DND-41 (cell line): Measurements from ENCODE around the gene TYMP.

Experiments used
- ATAC-seq: fragments of 200-7000 bp; cut with Tn5 transposase; 3 replicates; pipeline ENCODE4 v1.9.1; 2021; ENCODE audit warnings: low read depth; ENCODE audit not compliant: insufficient read depth
- DNase-seq: peaks from one replicate; pipeline ENCODE4 v3.0.0-alpha.2; 2020
- H2AFZ ChIP-seq: 2 replicates; pipeline ENCODE4 v1.6.0; 2012; ENCODE audit warnings: low read depth, low read length
- H3K27ac ChIP-seq: 2 replicates; pipeline ENCODE4 v1.5.1; 2012; ENCODE audit warnings: low read length, inconsistent platforms
- H3K27me3 ChIP-seq: fragments of 200-600 bp; sonication (generic); 2 replicates; pipeline ENCODE4 v1.6.0; 2012; ENCODE audit warnings: low read length, mild to moderate bottlenecking, inconsistent platforms; ENCODE audit not compliant: insufficient read depth, poor library complexity
- H3K36me3 ChIP-seq: 2 replicates; pipeline ENCODE4 v1.5.1; 2012; ENCODE audit warnings: low read length, inconsistent platforms; ENCODE audit not compliant: insufficient read depth
- H3K4me1 ChIP-seq: 2 replicates; pipeline ENCODE4 v1.5.1; 2012; ENCODE audit warnings: mild to moderate bottlenecking, low read length; ENCODE audit not compliant: insufficient read depth
- H3K4me2 ChIP-seq: 2 replicates; pipeline ENCODE4 v1.6.0; 2012; ENCODE audit warnings: mild to moderate bottlenecking, moderate library complexity, low read length, inconsistent platforms; ENCODE audit not compliant: insufficient read depth
- H3K4me3 ChIP-seq, 2 experiments: fragments of 200-600 bp in 1 of 2; shearing (Covaris generic) in 1 of 2; 2 replicates each; pipeline ENCODE4 v1.5.1; 2012 to 2016; ENCODE audit warnings: inconsistent platforms in 2 of 2, low read length in 2 of 2, mild to moderate bottlenecking in 2 of 2, low read depth in 1 of 2, moderate library complexity in 1 of 2
- H3K79me2 ChIP-seq: 2 replicates; pipeline ENCODE4 v1.6.0; 2012; ENCODE audit warnings: low read length, inconsistent platforms; ENCODE audit not compliant: insufficient read depth
- H3K9ac ChIP-seq: 2 replicates; pipeline ENCODE4 v1.6.0; 2012; ENCODE audit warnings: low read depth, mild to moderate bottlenecking, inconsistent platforms, low read length, moderate library complexity
- H3K9me3 ChIP-seq: 2 replicates; pipeline ENCODE4 v1.5.1; 2012; ENCODE audit warnings: low read length, moderate library complexity, mild to moderate bottlenecking, inconsistent platforms; ENCODE audit not compliant: insufficient read depth, severe bottlenecking
- H4K20me1 ChIP-seq: 2 replicates; pipeline ENCODE4 v1.6.0; 2012; ENCODE audit warnings: low read length; ENCODE audit not compliant: insufficient read depth
- CTCF ChIP-seq: IDR thresholded peaks from 2 replicates; pipeline ENCODE4 v1.5.1; 2012; ENCODE audit warnings: borderline replicate concordance, low read length, moderate library complexity, mild to moderate bottlenecking; ENCODE audit not compliant: poor library complexity, severe bottlenecking; ENCODE audit errors: extremely low read depth
- EZH2 ChIP-seq: IDR thresholded peaks from 3 replicates; pipeline ENCODE4 v1.6.1; 2012; ENCODE audit warnings: borderline replicate concordance, low read depth, mild to moderate bottlenecking, moderate library complexity, low read length, inconsistent platforms; ENCODE audit not compliant: severe bottlenecking

The TYMP gene

GRCh38 chr22:50550395-50550794 is 20.6 kb upstream of the TYMP start:
- no peaks in the 10 kb centered on the region for H3K27me3 ChIP-seq
- H3K79me2 ChIP-seq = no peaks in the 10 kb centered on the region
- no peak overlapping the region for H2AFZ ChIP-seq
- H3K36me3 ChIP-seq = no peaks in the 10 kb centered on the region
- H3K9ac ChIP-seq = no peak overlapping the region
- TF ChIP-seq CTCF (no peak), EZH2 (no peak)
- no peaks in the 10 kb centered on the region for H4K20me1 ChIP-seq
- DNase-seq = no peak
- H3K9me3 ChIP-seq = no peaks in the 10 kb centered on the region
- H3K4me3 ChIP-seq = no peak overlapping the region
- no peak overlapping the region for H3K4me2 ChIP-seq
- peaks cover 8% of the 10 kb centered on the region for H3K4me1 ChIP-seq
- ATAC-seq = no peak
- H3K27ac ChIP-seq = no peak overlapping the region

- peaks cover 7% of the 10 kb centered on the region for H4K20me1 ChIP-seq
- no peak overlapping the region for H3K4me2 ChIP-seq
- peaks cover 10% of the 10 kb centered on the region for H3K27me3 ChIP-seq
- H3K9me3 ChIP-seq = no peaks in the 10 kb centered on the region
- H3K36me3 ChIP-seq = no peaks in the 10 kb centered on the region
- ATAC-seq (no peak), DNase-seq (no peak)
- H3K27ac ChIP-seq = no peak overlapping the region
- no peak overlapping the region for H3K4me3 ChIP-seq
- peaks cover 20% of the 10 kb centered on the region for H3K4me1 ChIP-seq
- H2AFZ ChIP-seq = no peak overlapping the region
- H3K79me2 ChIP-seq = no peaks in the 10 kb centered on the region
- TF ChIP-seq CTCF = no peak
- no peak for TF ChIP-seq EZH2
- H3K9ac ChIP-seq = no peak overlapping the region
These were observed 19.3 kb upstream of the TYMP start for GRCh38 chr22:50548921-50549790.

- no peak overlapping the region for H3K9ac ChIP-seq
- peaks cover 7% of the 10 kb centered on the region for H4K20me1 ChIP-seq
- no peak overlapping the region for H3K4me2 ChIP-seq
- no peak overlapping the region for H2AFZ ChIP-seq
- peaks cover 13% of the 10 kb centered on the region for H3K27me3 ChIP-seq
- no peak for ATAC-seq
- no peak overlapping the region for H3K4me3 ChIP-seq
- no peaks in the 10 kb centered on the region for H3K79me2 ChIP-seq
- peak; percentile 16 for DNase-seq
- H3K9me3 ChIP-seq = no peaks in the 10 kb centered on the region
- TF ChIP-seq CTCF (no peak), EZH2 (no peak)
- H3K36me3 ChIP-seq = no peaks in the 10 kb centered on the region
- peaks cover 21% of the 10 kb centered on the region for H3K4me1 ChIP-seq
- no peak overlapping the region for H3K27ac ChIP-seq
These were observed 18.5 kb upstream of the TYMP start for GRCh38 chr22:50548040-50548920.
